Heart left ventricle (tissue), 16 donors: ENCODE measurements around the gene ZCCHC8. TPM values are rescaled to one million over a fixed set of nuclear protein-coding genes. Genes with fewer than 3 reads are reported as not detected.
A peak's percentile ranks its signal among the peaks of the same experiment; 100 is the strongest.
"Not testable (repeated sequence)": the region's sequence is repeated elsewhere in the genome, so short reads cannot be mapped to it uniquely, and the experiment has no call there.

ENCODE experiments used
- ATAC-seq, 4 donors: fragments of 200-7000 bp; cut with Tn5 transposase; one replicate each; pipeline ENCODE4 v1.9.1; 2020 to 2022; ENCODE audit warnings: moderate library complexity in 4 of 4, mild to moderate bottlenecking in 3 of 4, moderate number of reproducible peaks in 1 of 4
- DNase-seq, 5 donors: peaks; one replicate each; pipeline ENCODE4 v3.0.0-alpha.2; 2020
- H3K27ac ChIP-seq, 12 donors: fragments of 200-600 bp; sonication (generic) in 4 of 12; one replicate each; pipeline versions ENCODE4 v1.5.0 to v1.8.0; 2016 to 2022; ENCODE audit warnings: mild to moderate bottlenecking in 2 of 12
- H3K27me3 ChIP-seq, 9 donors: fragments of 200-600 bp; sonication (generic) in 2 of 9; one replicate each; pipeline versions ENCODE4 v1.5.1 to v1.8.0; 2016 to 2022; ENCODE audit warnings: mild to moderate bottlenecking in 3 of 9
- H3K36me3 ChIP-seq, 9 donors: fragments of 200-600 bp; sonication (generic) in 2 of 9; one replicate each; pipeline versions ENCODE4 v1.5.0 to v1.8.0; 2018 to 2022; ENCODE audit warnings: mild to moderate bottlenecking in 2 of 9
- H3K4me1 ChIP-seq, 12 donors: fragments of 200-600 bp; sonication (generic) in 4 of 12; one replicate each; pipeline versions ENCODE4 v1.5.0 to v1.8.0; 2016 to 2022; ENCODE audit warnings: mild to moderate bottlenecking in 3 of 12
- H3K4me3 ChIP-seq, 12 donors: fragments of 200-600 bp; sonication (generic) in 4 of 12; one replicate each; pipeline versions ENCODE4 v1.5.0 to v1.8.0; 2017 to 2022; ENCODE audit warnings: mild to moderate bottlenecking in 9 of 12, moderate library complexity in 4 of 12
- H3K9me3 ChIP-seq, 12 donors: fragments of 200-600 bp; sonication (generic) in 4 of 12; one replicate each; pipeline versions ENCODE4 v1.5.0 to v1.8.0; 2016 to 2022; ENCODE audit warnings: mild to moderate bottlenecking in 1 of 12
- POLR2A ChIP-seq, 2 donors: fragments of 450-650 bp; IDR thresholded peaks; one replicate each; pipeline ENCODE4 v1.6.1; 2017; ENCODE audit warnings: antibody characterized with exemption in 2 of 2, mild to moderate bottlenecking in 2 of 2, moderate library complexity in 2 of 2
- WGBS, 4 donors: extraction: QIAGEN DNeasy Blood & Tissue Kit in 2 of 4; methylation state at CpG; one replicate each; pipeline versions ENCODE4 v1.1.5 to v1.1.7; 2013 to 2018; 5-methylcytosine and 5-hydroxymethylcytosine counted together
- intact Hi-C, 10 donors: fragments of 100-400 bp; cut with DNase I; formaldehyde crosslinking; loops; one replicate each; pipeline versions ENCODE4 v1.11.1 to v1.14.2; 2022
- polyA plus RNA-seq, 2 donors: library from polyadenylated mRNA; stranded (reverse); fragments of 200-250 nt; gene quantifications; one replicate each; pipeline ENCODE4 v1.2.3, GENCODE V29; 2013
- total RNA-seq, 9 donors: library from RNA; depleted of rRNA in 2 of 9; stranded (reverse); fragments of >200 nt in 2 of 9; fragmentation: NEBNext Ultra II Directional in 3 of 9; extraction: Animal tissue kit (Norgen Biotek cat#: 25700) in 3 of 9; gene quantifications; one replicate each; pipeline versions ENCODE4 v1.1.0 to v1.2.4, GENCODE V29; 2016 to 2023
- TF ChIP-seq, protein P1 (sequence below), 12 donors: fragments of 200-600 bp; sonication (generic) in 4 of 12; IDR thresholded peaks; one replicate each; pipeline versions ENCODE4 v1.5.0 to v1.8.0; 2018 to 2022; ENCODE audit warnings: antibody characterized with exemption in 12 of 12, mild to moderate bottlenecking in 5 of 12
- donor health status: ischemic (EF 13 %, LVEDD 7.1; RV severe dilation, severe dysfunction).
- donor health status: healthy with polysubstance abuse.
- donor health status: DM: no; HTN: yes; CAD: no.
- donor health status: DM: no; HTN: no; CAD: no.
- donor health status: ischemic (EF 25% LVEDD 6.9; RV normal size, moderate dysfunction).
- donor health status: ischemic (EF 25% LVEDD 5.7; RV mildly dilated, moderate dysfunction).
- donor health status: healthy.
- donor health status: DM: yes; HTN: yes; CAD: no.
- donor health status: ischemic (EF 35%, LVEDD 5.7; RV mildly dilated, moderate dysfunction).
- donor health status: nonischemic (EF 11% LVEDD 7.7; RV severe dilation, severe dysfunction).
- donor health status: DM: yes; HTN: yes; CAD: no.
- donor health status: PGD.
- donor health status: ischemic (EF 29% LVEDD 5.4; RV normal size, mild dysfunction).
- donor health status: nonischemic (EF 23%, LVEDD 6.1; RV moderate dilation, normal function).

Gene ZCCHC8
- total and polyA plus RNA-seq, 11 donors = 6.4 to 14.3 (median 8.0) TPM

DNA sequence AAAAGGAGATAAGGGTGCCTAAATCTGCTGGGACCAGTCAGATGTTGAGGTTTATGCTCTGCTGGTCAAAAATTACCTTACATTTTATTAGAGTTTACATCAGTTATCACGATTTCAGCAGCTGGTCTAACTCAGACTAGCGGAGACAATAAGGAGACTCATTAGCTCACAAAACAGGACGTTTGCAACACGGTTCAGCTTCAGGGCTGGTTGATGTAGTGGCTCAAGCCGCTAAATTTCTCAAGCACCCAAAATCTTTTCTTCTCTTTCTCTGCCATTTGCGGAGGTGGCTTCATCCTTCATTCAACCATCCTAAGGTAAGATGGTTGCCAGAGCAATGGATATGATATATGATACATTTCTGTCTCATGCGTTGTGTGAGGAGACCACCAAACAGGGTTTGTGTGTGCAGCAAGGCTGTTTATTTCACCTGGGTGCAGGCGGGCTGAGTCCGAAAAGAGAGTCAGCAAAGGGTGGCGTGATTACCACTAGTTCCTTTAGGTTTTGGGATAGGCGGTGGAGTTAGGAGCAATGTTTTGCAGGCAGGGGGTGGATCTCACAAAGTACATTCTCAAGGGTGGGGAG is 47.9 kb downstream of the ZCCHC8 start:
- no peak for TF ChIP-seq POLR2A (IDR thresholded peaks at IDR 0.05)
- TF ChIP-seq, protein P1, sequence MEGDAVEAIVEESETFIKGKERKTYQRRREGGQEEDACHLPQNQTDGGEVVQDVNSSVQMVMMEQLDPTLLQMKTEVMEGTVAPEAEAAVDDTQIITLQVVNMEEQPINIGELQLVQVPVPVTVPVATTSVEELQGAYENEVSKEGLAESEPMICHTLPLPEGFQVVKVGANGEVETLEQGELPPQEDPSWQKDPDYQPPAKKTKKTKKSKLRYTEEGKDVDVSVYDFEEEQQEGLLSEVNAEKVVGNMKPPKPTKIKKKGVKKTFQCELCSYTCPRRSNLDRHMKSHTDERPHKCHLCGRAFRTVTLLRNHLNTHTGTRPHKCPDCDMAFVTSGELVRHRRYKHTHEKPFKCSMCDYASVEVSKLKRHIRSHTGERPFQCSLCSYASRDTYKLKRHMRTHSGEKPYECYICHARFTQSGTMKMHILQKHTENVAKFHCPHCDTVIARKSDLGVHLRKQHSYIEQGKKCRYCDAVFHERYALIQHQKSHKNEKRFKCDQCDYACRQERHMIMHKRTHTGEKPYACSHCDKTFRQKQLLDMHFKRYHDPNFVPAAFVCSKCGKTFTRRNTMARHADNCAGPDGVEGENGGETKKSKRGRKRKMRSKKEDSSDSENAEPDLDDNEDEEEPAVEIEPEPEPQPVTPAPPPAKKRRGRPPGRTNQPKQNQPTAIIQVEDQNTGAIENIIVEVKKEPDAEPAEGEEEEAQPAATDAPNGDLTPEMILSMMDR (IDR thresholded peaks at IDR 0.05) = no peak

DNA sequence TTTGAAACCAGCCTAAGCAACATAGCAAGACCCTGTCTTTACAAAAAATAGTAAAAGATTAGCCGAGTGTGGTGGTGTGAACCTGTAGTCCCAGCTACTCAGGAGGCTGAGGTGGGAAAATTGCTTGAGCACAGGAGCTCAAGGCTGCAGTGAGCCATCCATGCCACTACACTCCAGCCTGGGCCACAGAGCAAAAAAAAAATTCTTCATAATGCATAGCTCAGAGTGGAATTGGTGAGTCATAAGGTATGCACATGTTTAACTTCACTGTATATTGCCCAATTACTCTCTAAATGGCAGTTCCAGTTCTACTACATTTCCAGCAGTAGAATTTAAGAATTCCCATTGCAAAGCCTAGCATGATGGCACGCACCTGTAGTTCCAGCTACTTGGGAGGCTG is 51.4 kb downstream of the ZCCHC8 start:
- Histone ChIP-seq H3K9me3 (no peaks in the 10 kb centered on the region), H3K36me3 (no peaks in the 10 kb centered on the region), H3K27me3 (no peaks in the 10 kb centered on the region), H3K4me1 (peaks cover 0 to 24% (median 0%) of the 10 kb centered on the region in 12 donors), H3K27ac (no peak overlapping the region), H3K4me3 (no peak overlapping the region)
- ATAC-seq (no peak), DNase-seq (no peak)
- intact Hi-C loops = no loop called here
- WGBS, 4 donors = 80 to 98% (median 92%) methylated on average over 2 of the region's 2 CpGs
- no peak for TF ChIP-seq POLR2A (IDR thresholded peaks at IDR 0.05)
- TF ChIP-seq, protein P1 (IDR thresholded peaks at IDR 0.05) = no peak

More for the DNA sequence above, 47.9 kb downstream of the ZCCHC8 start:
- Histone ChIP-seq H3K27me3 (no peaks in the 10 kb centered on the region), H3K36me3 (no peaks in the 10 kb centered on the region), H3K9me3 (no peaks in the 10 kb centered on the region), H3K4me1 (peaks cover 0 to 19% (median 0%) of the 10 kb centered on the region in 12 donors), H3K27ac (peak overlapping the region in 1 of 12 donors; percentile 54), H3K4me3 (no peak overlapping the region)
- DNase-seq (no peak), ATAC-seq (no peak)
- intact Hi-C loops = no loop called here
- WGBS, 4 donors = 80 to 87% (median 86%) methylated on average over 11 of the region's 11 CpGs

DNA sequence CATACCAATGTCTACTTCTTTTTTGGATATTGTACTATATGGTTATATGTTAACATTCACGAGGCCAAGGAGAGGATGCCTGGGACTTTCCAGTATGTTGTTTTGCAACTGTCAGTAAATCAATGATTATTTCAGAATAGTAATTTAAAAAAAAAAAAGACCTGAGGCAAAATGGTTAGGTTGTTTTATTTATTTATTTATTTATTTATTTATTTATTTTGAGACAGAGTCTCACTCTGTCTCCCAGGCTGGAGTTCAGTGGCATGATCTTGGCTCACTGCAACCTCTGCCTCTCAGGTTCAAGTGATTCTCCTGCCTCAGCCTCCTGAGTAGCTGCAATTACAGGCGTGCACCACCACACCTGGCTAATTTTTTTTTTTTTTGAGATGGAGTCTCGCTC is 52.9 kb downstream of the ZCCHC8 start:
- intact Hi-C loops, ATAC-seq, H3K27ac ChIP-seq, H3K4me3 ChIP-seq, H3K36me3 ChIP-seq, DNase-seq, H3K9me3 ChIP-seq, H3K27me3 ChIP-seq: not testable (repeated sequence)
- H3K4me1 ChIP-seq = peaks cover 0 to 12% (median 0%) of the 10 kb centered on the region in 12 donors
- 88 to 98% (median 98%) methylated on average over 3 of the region's 3 CpGs for WGBS, 4 donors

DNA sequence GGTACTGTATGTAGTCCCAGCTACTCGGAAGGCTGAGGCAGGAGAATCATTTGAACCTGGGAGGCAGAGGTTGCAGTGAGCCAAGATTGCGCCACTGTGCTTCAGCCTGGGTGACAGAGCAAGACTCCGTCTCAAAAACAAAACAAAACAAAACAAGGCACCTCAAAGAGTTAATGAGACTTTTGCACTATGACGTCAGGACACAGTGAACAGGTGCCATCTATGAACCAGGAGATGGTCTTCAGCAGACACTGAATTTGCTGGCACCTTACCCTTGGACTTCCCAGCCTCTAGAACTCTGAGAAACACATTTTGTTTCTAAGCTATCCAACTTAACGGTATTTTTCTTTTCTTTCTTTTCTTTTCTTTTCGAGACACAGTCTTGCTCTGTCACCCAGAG is 54.3 kb downstream of the ZCCHC8 start:
- intact Hi-C loops, H3K36me3 ChIP-seq, H3K9me3 ChIP-seq, ATAC-seq, H3K27me3 ChIP-seq, H3K4me1 ChIP-seq, DNase-seq, H3K4me3 ChIP-seq, H3K27ac ChIP-seq: not testable (repeated sequence)
- 71 to 88% (median 76%) methylated on average over 6 of the region's 6 CpGs for WGBS, 4 donors

DNA sequence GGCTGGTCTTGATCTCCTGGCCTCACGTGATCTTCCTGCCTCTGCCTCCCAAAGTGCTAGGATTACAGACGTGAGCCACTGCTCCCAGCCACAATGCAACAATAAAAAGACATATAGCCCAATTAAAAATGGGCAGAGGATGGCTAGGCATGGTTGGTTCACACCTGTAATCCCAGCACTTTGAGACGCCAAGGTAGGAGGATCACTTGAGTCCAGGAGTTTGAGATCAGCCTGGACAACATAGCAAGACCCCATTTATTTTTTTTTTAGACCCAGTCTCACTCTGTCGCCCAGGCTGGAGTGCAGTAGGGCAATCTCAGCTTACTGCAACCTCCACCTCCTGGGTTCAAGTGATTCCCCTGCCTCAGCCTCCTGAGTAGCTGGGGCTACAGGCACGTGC is 56.7 kb downstream of the ZCCHC8 start:
- H3K9me3 ChIP-seq, H3K27ac ChIP-seq, H3K27me3 ChIP-seq, ATAC-seq, H3K4me3 ChIP-seq, intact Hi-C loops, H3K4me1 ChIP-seq, H3K36me3 ChIP-seq, DNase-seq: not testable (repeated sequence)
- WGBS, 4 donors = 74 to 96% (median 83%) methylated on average over 5 of the region's 5 CpGs

DNA sequence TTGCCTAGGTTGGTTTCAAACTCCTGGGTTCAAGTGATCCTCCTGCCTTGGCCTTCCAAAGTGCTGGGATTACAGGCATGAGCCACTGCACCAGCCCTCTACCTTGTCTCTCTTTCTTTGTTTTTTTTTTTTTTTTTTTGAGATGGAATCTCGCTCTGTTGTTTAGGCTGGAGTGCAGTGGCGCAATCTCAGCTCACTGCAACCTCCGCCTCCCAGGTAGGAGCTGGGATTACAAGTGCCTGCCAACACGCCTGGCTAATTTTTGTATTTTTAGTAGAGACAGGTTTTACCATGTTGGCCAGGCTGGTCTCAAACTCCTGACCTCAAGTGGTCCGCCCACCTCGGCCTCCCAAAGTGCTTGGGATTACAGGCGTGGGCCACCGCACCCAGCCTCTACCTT is 61.9 kb downstream of the ZCCHC8 start:
- H3K4me1 ChIP-seq, intact Hi-C loops: not testable (repeated sequence)

More for the DNA sequence above, 61.9 kb downstream of the ZCCHC8 start:
- H3K27me3 ChIP-seq, H3K36me3 ChIP-seq, ATAC-seq, DNase-seq, H3K9me3 ChIP-seq, H3K4me3 ChIP-seq, H3K27ac ChIP-seq: not testable (repeated sequence)
- 93 to 95% (median 95%) methylated on average over 8 of the region's 8 CpGs for WGBS, 4 donors
